Measurements from ENCODE around the gene ZBTB18.
"Not testable (repeated sequence)": the region's sequence is repeated elsewhere in the genome, so short reads cannot be mapped to it uniquely, and the experiment has no call there.

ZBTB18 gene

DNA sequence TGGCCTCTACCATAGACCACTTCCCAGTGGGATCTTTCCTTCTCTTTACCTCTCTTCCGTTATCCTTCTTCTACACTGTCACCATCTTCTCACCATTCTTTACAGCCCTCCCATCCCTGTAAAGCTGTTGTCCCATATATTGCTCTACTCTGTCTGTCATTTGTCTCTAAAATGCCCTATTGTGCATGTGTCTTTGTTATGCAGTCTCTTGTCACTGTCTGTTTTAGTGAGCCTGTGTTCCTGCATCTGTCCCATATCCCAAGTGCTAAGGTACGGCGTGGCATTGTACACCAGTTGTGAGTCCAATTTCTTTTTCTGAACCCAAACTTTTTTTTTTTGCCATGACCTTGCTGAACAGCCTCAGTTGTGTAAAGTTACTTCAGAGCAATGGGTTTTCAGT is 8.8 kb upstream of the ZBTB18 start:
- no peak for DNase-seq

DNA sequence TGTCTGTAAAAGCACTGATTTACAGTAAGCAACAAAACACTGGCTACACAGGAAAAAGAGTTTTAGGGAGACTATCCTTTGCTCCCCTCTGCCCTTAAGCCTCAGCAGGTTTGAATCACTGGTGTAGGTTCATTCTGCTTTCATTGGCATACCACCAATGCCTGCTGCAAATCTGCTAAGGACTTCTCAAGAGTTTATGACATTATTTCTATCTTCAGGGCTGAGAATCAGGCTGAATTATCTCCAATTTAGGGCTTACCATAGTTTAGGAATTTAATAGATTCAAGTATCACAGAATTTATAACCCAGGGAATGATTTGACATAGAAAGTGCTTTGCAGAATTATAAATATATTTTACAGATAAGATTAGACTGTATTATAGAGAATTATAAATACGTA is 6.7 kb upstream of the ZBTB18 start:
- DNase-seq, result no peak

DNA sequence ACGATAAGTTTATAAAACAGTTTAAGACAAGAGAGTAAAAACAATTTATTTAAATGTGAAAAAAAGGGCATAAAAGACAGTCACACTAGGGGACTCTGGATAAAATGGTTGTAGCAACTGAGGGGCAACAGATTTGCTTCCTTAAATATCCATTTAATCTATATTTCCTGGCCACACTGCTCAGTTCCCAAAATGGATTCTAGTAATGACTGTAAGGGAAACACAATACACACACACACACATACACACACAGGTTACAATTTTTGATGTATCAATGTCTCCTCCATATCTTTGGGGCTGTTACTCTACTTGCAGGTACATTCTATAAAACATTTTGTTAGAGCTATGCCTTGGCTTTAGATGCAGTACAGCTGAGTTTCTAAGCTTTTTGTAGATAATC is 4.8 kb upstream of the ZBTB18 start:
- not testable (repeated sequence) for DNase-seq

DNA sequence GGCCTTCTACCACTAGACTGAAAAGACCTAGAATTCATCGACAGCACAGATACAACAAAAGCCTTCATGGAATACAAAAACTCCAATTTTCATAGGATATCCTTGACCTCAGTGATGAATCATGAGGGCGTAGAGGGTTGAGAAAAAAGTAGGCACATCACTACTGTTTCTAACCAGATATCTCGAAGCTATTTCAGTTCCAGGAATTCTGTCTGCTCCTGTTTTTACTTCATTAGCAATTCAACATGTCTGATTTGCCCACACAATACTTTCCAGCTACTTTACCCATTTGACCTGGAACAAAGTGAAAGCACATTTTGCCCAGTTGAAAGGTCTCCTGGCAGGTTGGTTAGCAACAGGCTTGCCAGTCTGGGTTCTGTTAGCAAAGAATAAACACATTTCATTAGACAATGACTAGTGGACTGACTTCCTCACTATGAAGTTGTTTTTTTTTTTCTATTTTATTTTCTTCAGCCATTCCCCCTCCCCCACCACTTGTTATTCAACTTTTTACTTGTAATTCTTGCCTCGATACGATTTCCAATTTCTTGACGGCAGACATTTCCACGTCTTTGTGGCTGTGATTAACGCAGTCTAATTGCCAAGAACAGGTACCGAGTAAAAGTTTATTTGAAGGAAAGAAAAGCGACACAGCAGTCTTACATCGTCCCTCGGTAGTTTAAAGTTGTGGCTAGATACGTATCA is 4.0 kb upstream of the ZBTB18 start:
- DNase-seq, result peak; percentile 23 to 30

DNA sequence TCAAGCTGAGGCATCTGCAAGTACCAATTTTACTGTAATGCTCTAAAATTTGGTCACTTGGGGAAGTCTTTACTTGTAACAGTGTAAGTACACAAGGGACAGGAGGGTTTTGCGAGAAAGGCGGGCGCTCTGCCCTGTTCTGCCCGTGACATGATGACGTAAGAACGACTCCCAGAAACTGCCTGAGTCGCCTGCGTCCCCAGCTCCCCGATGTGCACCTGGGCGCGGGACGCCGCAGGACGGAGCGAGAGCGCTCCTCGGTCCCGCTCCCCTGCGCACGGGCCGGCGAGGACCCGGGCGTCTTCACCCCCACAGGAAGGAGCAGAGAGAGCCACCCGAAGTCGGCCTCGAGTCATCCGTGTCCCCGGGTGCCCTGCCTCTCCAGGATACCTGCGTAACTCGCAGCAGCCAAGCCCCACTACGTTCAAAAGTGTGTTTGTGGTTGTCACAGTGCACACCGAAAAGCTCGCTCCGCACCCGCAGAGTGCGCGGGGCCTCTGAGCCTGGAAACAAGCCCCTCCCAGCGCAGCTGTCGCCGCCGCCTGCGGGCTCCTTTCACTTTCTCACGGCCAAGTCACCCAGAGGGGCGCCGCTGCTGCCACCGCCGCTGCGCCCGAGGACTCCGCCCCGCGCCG is 3.3 kb upstream of the ZBTB18 start:
- DNase-seq, result peak; percentile 60 to 66

DNA sequence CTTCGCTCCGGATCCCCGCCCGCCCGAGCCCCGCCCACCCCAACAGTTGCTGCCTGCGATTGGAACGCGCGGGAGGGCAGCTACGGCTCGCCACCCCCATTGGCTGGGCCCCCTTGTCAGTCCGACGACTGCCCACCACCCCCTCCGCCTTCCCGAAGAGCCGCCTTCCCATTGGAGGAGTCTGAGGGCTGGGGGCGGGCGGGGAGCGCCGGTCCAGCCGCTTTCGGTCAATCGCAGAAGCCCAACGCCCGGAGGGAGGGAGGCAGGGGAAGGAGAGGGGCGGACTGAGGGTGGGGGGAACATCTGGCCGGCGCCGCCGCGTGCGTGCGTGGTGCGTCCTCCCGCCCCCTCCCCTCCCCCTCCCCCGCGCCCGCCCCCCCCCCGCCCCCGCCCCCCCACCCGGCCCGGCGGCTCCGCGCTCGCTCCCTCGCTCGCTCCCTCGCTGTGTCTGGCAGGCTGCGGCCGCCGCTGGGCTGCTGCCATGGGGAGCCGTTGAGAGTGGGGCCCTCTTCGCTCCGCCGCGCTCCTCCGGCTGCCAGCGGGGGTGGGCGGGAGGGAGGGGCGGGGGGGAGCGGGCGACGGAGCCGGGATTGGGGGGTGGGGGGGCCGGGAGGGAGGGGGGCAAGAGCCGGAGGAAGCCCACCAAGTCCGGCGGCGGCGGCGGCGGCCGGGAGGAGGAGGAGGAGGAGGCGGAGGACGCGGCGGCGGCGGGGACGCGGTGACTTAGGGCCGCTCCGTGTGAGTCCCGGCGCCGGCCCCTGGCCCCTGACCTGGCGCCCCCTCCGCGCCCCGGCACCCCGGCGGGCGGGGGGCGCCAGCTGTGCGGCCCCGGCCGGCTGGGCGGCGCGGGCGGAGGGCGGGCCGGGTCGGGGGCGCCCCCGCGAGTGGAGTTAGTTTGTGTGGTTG is 2.6 kb upstream of the ZBTB18 start:
- peak; percentile 97 to 98 for DNase-seq

DNA sequence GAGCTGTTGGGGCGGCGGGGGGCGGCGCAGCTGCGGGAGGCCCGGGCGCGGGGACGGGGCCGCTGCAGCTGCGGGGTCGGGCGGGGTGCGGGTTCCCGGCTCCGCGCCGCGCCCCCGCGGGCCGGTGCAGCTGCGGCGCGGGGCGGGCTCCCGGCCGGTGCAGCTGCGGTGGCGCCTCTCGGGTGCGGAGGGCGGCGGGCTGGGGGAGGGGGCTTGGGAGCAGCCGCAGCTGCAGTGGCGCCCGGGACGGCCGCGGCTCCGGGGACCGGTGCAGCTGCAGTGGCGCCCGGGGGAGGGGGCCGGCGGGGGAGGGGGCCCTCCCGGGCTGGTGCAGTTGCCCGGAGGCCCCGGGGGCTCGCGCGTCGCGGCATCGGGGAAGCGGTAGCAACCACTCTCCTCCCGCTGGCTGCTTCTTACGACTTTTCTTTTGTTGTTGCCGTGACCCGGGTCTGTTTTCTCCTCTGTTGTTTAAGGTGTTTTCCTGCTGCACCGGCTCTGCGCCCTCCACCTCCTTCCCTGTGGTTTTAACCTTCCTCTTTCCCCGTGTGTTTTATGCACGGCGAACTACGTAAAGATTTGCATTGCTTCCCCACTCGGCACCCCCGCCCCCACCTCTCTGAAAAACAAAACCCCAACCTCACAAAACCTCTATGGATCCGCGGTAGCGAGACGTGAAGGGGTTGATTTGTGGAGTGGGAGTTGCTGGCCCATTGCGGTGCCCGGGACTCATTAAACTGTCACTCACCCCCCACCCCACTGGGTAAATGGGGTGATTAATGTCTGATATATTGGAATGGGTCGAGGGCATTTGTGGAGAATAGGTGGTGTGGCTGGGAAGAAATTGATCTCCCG is 1.7 kb upstream of the ZBTB18 start:
- peak; percentile 19 to 41 for DNase-seq

DNA sequence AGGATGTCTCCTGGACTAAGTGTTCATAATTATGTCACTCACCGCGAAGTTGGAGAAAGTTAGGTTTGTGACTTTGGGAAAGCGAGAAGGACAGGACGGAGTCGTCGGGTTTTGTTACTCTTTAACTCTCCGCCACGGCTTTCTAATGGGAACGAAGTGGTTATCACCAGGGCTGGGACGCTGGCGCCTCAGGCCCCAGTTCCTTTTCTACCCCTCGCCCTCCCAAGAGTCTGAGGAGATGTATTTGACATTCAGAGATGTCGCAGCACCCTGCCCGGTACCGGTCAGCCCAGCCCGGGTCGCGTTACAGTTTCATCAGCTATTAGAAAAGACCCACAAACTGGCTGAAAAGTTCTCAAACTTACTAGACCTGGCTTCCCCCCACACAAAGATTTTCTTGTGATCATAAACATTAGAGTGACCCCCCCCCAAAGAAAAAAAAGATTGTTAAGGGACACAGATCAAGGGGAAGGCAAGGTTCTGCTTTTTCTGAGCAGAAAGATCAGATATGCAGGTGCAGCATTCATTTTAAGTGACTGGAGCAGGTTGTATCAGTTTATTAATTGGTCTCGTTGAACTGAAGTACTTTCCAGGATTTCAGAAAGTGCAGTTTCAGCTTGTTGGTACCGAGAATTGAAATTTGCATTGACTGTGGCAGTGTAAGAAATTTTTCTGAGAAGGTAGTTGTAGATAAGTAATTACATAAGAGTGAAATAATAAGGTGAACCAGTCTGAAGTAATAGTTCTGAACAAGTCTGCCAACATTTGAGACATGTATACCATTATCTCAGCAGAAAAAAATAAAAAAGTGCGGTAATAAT is 859 bp upstream of the ZBTB18 start:
- no peak for DNase-seq

DNA sequence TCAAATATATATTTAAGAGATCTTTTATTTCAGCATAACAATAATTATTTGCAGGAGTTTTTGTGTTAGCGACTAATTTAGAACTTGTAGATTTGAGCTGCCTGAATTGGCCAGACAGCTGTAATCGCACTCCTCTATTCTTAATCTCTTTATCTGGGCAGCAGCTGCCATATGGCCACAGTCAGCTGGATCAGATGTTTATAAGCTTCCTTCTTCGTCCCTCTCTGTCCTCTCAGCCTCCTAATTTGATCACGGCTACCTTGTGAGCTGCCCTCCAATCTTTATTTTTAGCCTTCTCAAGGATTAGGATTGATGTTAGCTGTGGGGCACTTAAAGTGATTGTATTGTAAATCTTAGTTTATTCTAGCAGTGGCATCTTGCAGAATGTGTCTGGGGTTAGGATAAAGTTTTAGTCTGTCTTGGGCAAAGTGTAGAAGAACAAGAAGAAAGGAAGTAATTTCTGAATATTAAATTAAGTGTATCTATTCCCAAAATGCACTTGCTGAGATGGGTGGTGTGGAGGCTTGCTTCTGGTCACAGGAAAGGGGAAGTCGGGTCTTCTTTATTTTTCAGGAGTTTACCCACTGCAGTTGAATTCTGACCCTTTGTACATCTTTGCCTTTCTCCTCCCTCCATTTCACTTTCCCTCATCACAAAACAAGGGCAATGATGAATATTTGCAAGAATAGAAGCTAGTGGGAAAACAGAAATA is 1.1 kb downstream of the ZBTB18 start:
- no peak for DNase-seq

DNA sequence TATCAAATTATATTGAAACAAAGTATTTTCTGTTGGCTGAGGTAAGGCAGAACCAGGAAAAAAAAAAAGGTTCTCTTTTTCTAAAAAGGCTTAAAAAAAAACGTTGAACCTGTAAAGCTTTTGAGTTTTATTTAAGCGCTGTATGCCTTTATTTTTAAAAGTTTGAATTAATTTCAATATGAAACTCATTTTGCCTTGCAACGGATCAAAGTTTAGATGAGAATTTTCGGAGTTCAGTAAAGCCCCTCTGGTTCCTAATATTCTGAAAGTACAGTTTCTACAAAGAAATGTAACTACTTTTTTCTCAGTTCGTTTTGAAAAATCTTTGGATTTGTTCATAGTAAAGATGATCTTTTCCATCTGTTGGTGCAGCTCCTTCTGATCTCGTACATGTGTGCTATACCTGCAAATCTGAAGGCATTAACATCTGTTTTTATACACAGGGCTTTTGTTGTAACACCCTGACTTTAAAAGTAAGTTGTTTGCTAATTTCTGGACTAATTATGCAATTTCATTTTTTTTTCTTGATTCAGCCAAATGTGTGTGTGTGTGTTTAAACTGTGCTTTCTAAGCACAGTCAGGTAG is 1.7 kb downstream of the ZBTB18 start:
- DNase-seq, result no peak

DNA sequence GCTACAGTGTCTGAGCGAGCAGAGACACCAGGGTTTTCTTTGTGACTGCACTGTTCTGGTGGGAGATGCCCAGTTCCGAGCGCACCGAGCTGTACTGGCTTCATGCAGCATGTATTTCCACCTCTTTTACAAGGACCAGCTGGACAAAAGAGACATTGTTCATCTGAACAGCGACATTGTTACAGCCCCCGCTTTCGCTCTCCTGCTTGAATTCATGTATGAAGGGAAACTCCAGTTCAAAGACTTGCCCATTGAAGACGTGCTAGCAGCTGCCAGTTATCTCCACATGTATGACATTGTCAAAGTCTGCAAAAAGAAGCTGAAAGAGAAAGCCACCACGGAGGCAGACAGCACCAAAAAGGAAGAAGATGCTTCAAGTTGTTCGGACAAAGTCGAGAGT is 2.7 kb downstream of the ZBTB18 start:
- DNase-seq, result no peak

DNA sequence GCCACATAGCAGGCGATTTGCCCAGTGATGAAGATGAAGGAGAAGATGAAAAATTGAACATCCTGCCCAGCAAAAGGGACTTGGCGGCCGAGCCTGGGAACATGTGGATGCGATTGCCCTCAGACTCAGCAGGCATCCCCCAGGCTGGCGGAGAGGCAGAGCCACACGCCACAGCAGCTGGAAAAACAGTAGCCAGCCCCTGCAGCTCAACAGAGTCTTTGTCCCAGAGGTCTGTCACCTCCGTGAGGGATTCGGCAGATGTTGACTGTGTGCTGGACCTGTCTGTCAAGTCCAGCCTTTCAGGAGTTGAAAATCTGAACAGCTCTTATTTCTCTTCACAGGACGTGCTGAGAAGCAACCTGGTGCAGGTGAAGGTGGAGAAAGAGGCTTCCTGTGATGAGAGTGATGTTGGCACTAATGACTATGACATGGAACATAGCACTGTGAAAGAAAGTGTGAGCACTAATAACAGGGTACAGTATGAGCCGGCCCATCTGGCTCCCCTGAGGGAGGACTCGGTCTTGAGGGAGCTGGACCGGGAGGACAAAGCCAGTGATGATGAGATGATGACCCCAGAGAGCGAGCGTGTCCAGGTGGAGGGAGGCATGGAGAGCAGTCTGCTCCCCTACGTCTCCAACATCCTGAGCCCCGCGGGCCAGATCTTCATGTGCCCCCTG is 3.3 kb downstream of the ZBTB18 start:
- peak; percentile 50 to 51 for DNase-seq

DNA sequence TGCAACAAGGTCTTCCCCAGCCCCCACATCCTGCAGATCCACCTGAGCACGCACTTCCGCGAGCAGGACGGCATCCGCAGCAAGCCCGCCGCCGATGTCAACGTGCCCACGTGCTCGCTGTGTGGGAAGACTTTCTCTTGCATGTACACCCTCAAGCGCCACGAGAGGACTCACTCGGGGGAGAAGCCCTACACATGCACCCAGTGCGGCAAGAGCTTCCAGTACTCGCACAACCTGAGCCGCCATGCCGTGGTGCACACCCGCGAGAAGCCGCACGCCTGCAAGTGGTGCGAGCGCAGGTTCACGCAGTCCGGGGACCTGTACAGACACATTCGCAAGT is 3.8 kb downstream of the ZBTB18 start:
- no peak for DNase-seq

DNA sequence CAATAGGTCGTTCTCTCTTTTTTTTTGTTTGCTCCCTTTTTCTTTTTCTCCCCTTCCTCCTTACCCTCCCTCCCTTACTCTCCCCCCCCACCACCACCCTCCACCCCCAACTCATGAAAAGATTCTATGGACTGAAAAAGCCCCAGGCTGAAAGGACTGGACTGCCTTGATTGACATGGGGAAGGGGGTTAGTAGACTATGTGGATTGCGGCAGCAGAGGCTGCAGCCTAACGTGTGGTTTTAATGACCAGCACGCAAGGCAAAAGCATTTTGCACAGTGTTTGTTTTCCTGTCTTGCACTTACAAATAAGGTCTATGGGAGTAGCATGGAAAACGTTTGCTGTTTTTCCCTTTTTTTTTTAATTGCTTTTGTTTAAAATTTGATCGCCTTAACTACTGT is 5.5 kb downstream of the ZBTB18 start:
- no peak for DNase-seq

DNA sequence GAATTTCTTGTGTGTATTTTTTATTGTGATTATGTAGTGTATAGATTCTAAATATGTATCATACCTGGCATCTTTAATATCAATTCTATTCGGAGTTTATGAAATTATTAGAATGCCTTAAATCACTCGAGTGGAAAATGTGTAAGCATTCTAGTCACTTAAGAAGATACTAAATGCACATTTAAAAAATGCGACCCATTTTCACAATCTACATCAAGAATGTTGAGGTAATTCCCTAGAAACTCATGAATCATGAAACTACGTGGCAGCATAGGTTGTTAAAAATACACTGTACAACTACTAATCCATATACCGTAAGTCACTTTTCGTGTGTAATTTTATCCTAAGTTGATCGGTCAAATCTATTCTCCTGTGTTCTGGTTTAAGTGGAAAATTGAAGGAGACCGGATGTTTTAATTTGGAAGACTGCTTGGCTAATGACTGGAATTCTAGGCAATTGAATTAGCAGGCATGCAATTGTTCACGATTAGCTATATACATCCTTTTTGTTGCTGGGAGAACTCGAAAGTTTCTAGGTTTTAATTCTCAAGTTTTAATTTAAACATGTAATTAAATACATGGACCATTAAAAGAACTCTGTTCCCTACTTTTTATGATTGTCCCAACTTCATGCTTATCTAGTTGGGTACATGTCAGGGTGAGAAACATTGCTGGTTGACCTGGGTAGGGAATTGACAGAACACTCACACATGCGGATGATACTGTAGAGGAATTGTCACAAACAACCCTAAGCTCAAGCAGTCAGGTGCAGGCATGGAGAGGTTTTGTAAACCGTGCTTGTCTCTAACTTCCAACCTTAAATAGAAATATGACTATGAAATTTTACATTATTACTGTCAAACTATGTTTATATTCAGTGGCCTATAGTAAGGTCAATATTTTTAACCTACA is 6.6 kb downstream of the ZBTB18 start:
- no peak for DNase-seq

DNA sequence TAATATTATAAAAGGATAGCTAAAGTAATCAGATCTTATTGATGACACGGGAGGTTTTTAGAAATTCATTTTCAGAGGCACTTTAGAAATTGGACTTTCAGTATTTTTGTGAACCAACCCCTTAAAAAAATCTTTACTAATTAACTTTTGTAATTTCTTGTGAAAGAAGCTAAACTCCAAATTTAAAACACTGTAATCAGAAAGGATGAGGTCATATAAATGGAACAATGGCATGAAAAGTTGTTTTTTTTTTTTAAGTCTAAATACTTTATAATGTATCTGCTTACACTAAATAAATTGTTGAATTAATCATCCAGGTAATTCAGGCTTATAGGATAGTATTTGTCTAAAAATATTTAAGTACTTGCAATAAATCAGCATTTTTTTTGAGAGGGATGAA is 9.0 kb downstream of the ZBTB18 start:
- DNase-seq, result no peak

DNA sequence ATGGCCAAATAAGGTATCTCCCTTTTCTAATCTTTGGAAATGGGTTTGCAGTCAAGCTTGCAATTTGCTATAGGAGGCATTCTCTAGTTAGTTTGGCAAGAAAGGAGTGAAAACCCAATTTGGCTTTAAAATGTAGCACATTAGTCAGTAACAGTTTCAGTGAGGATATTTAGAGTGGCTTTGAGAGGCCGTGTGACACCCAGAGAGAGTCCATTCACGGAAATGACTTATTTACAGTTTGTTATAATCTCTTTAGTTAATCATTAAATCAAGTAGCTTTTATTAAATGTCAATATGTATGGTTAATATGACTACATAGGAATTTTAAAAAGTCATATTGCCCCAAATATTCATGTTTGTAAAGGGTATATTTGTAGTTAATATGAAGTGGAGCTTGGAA is 9.6 kb downstream of the ZBTB18 start:
- DNase-seq, result no peak

DNA sequence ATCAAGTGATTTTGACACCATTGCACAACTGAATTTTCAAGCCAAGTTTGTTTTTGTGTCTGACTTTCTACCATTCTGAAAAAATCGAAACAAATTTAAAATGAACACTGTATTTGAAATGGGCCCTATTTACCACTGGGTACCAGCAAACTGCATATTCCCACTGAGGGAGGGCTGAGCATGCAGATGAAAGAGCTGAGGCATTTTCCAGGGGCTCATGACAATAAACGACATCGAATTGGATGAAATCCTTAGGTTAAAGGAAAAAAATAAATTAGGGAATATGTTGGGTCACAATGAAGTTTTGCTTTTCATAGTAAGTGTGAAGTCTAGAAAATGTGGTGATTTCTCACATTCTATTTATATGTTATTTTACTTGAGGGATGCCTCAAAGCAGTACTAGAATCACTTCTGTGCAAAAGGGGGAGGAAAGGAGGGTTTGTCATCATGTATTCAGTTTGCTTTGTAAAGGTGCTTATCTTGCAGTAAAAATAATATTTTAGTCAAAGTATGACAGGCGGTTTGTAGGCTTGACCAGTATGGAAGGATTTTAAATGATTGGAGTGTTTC is 11.2 kb downstream of the ZBTB18 start:
- no peak for DNase-seq

DNA sequence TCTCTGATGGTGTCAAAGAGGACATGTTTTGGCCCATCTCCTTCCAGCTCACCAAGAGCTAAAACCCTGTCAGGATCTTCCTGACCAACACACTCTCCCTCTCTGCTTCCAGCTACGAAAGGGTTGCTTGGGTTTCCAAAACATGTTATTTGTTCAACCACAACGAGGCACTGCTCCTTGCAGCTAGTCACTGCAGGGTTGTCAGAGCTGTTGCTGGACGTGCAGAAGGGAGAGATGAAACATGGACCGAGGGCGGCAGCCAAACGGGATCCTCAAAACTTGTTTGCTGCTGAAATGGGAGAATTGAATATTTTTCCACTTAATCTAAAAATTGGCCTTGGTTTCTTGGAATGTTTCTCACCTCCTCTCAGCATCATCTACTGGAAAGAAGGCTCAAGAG is 12.4 kb downstream of the ZBTB18 start:
- no peak for DNase-seq
